GM12801 (cell line): ENCODE data around the gene PPP2R5C.

Experiments
- TF ChIP-seq, protein P1 (sequence below): IDR thresholded peaks from one replicate; pipeline ENCODE4 v1.5.1; 2011; ENCODE audit warnings: control low read depth; ENCODE audit not compliant: insufficient read length; ENCODE audit errors: extremely low read depth

PPP2R5C gene

DNA sequence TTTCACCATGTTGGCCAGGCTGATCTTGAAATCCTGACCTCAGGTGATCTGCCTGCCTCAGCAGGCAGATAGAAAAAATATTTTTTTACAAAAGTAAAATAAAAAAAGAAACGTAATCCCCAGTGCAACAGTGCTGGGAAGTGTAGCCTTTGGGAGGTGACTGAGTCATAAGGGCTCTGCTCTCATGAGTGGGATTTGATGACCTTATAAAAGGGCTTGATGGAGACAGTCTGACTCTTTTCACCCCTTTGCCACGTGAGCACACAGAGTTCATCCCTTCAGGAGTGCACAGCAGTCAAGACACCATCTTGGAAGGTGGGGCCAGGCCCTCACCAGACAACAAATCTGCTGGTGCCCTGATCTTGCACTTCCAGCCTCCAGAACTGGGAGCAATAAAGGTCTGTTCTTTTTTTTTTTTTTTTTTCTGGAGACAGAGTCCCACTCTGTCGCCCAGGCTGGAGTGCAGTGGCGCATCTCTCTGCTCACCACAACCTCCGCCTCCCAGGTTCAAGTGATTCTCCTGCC is 178.2 kb downstream of the PPP2R5C start:
- TF ChIP-seq, protein P1, sequence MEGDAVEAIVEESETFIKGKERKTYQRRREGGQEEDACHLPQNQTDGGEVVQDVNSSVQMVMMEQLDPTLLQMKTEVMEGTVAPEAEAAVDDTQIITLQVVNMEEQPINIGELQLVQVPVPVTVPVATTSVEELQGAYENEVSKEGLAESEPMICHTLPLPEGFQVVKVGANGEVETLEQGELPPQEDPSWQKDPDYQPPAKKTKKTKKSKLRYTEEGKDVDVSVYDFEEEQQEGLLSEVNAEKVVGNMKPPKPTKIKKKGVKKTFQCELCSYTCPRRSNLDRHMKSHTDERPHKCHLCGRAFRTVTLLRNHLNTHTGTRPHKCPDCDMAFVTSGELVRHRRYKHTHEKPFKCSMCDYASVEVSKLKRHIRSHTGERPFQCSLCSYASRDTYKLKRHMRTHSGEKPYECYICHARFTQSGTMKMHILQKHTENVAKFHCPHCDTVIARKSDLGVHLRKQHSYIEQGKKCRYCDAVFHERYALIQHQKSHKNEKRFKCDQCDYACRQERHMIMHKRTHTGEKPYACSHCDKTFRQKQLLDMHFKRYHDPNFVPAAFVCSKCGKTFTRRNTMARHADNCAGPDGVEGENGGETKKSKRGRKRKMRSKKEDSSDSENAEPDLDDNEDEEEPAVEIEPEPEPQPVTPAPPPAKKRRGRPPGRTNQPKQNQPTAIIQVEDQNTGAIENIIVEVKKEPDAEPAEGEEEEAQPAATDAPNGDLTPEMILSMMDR = no peak

DNA sequence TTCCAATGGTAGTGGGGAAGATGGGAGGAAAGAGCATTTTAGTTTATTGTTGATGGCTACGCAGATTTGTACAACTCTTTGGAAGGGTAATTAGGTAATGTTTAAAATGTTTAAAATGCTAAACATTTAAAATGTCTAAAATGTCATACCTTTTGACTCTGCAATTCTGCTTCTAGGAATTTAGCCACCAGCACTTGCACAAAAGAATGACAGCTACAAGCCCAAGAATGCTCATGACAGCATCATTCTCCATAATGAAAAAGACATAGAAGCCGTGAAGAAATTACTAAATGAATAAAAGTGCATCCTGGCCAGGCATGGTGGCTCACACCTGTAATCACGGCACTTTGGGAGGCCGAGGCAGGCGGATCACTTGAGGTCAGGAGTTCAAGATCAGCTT is 182.9 kb downstream of the PPP2R5C start:
- TF ChIP-seq, protein P1 = no peak

DNA sequence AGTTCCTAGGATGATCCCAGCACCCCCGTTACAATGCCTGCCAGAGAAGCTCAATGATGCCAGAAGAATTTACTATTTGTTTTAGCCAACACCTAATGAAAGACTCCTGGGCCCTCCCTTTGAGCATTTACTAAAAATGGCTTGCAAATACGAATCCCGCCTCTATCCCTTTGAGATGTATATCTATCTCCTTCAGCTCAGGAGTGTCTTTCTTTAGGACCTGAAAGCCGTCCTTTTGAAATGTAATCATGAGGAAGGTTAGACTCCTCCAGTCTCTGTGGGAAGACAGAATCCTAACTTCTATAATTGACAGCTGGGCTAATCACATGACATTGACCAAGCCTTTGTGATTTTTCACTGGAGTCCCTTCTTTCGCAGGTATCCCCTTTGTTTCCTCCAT is 183.7 kb downstream of the PPP2R5C start:
- TF ChIP-seq, protein P1 = no peak

DNA sequence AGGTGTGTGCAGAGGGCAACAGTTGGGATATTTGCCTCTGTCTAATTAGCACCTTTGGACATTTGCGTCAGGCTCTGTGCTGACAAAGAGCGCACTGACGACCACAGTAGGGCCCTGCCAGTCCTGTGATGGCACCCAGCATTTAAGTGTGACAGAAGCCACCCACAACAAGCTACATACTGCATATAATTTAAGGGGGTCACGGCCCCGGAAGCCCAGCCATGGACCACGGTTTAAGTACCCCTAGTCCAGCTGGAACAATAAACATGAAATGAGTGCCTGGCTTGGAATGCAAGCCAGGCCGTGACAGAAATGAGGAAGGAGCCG is 186.0 kb downstream of the PPP2R5C start:
- TF ChIP-seq, protein P1 = no peak

- TF ChIP-seq, protein P1 = no peak
Observed at GRCh38 chr14:101947904-101948665, 186.6 kb downstream of the PPP2R5C start.

DNA sequence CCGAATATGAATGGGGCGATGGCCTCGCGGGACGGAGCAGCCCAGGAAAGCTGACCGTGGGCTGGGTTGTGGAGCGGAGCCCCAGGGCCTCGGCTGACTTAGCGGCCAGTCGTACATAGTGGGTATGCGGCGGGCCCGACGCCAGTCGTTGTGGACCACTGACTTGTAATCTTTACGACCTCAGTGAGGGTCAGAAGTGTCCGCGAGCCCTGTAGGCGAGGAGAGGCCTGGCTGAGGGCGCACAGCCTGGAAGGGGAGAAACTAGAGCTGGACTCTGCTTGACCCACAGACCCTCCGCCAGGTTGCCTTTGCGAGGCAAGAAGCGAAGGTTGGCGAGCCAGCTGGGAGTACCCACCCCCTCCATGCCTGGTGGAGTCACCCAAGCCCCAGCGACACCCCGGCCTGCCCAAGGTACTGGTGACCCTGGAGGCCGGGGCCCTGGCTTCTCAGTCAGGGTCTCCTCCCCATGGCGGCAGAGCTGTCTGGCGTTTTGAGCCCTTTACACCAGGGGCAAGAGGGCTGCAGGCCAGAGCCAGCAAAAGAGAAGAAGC is 187.2 kb downstream of the PPP2R5C start:
- TF ChIP-seq, protein P1 = no peak

DNA sequence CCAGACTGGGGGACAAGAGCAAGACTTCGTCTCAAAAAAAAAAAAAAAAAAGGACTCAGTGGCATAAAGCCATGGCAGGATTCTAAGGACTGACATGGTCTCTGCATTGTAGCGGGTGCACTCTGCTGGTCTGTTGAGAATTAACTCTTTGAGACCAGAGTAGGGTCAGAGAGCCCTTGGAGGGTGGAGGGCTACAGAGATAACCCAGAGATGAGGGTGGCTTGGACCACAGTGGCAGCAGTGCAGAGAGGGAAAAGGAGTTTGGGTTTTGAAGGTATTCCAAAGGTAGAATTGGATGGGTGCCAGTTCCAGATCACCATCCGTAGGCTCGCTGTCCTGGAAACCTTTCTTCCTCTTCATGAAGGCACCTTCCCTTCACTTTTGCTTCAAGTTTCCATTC is 188.6 kb downstream of the PPP2R5C start:
- TF ChIP-seq, protein P1 = no peak
